ENCODE data around the gene BRI3BP.
"Not testable (repeated sequence)": the region's sequence is repeated elsewhere in the genome, so short reads cannot be mapped to it uniquely, and the experiment has no call there.

BRI3BP gene

GRCh38 chr12:125070112-125070511 lies 76.7 kb downstream of the BRI3BP start:
- no peak for DNase-seq

GRCh38 chr12:125070661-125071390 lies 77.4 kb downstream of the BRI3BP start:
- no peak for DNase-seq

GRCh38 chr12:125071456-125071855 lies 78.0 kb downstream of the BRI3BP start:
- no peak for DNase-seq

- no peak for DNase-seq
Observed at GRCh38 chr12:125072496-125072895, 79.1 kb downstream of the BRI3BP start.

- not testable (repeated sequence) for DNase-seq
Observed at GRCh38 chr12:125074294-125074693, 80.8 kb downstream of the BRI3BP start.

- DNase-seq = no peak
Observed at GRCh38 chr12:125076103-125076502, 82.7 kb downstream of the BRI3BP start.

GRCh38 chr12:125079084-125079483 lies 85.6 kb downstream of the BRI3BP start:
- DNase-seq = no peak

GRCh38 chr12:125079648-125080645 lies 86.5 kb downstream of the BRI3BP start:
- DNase-seq = no peak
